GM12874 (cell line): ENCODE data around the gene OPRL1.

Source experiments
- CTCF ChIP-seq: IDR thresholded peaks from 2 replicates; pipeline ENCODE4 v1.5.1; 2011; ENCODE audit warnings: low read depth, mild to moderate bottlenecking, control low read depth, low read length, moderate library complexity; ENCODE audit not compliant: insufficient read depth

Gene OPRL1

GRCh38 chr20:64149141-64149540 is 69.3 kb downstream of the OPRL1 start:
- TF ChIP-seq CTCF: no peak

- no peak for TF ChIP-seq CTCF
These were observed 70.1 kb downstream of the OPRL1 start for GRCh38 chr20:64149809-64150560.
